Measurements from ENCODE around the gene ERBB4. TPM values are rescaled to one million over a fixed set of nuclear protein-coding genes. Genes with fewer than 3 reads are reported as not detected.

Gene ERBB4
- total RNA-seq, 1 donor from 2014 or later: 2.8 TPM

GRCh38 chr2:212530373-212530772, 8.2 kb downstream of the ERBB4 start:
- TF ChIP-seq, protein P1, sequence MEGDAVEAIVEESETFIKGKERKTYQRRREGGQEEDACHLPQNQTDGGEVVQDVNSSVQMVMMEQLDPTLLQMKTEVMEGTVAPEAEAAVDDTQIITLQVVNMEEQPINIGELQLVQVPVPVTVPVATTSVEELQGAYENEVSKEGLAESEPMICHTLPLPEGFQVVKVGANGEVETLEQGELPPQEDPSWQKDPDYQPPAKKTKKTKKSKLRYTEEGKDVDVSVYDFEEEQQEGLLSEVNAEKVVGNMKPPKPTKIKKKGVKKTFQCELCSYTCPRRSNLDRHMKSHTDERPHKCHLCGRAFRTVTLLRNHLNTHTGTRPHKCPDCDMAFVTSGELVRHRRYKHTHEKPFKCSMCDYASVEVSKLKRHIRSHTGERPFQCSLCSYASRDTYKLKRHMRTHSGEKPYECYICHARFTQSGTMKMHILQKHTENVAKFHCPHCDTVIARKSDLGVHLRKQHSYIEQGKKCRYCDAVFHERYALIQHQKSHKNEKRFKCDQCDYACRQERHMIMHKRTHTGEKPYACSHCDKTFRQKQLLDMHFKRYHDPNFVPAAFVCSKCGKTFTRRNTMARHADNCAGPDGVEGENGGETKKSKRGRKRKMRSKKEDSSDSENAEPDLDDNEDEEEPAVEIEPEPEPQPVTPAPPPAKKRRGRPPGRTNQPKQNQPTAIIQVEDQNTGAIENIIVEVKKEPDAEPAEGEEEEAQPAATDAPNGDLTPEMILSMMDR (IDR thresholded peaks at IDR 0.05): no peak
- H3K27ac Mint-ChIP-seq (ENCODE audit: unreplicated experiment): peak overlapping the region; percentile 5
- DNase-seq (ENCODE audit: extremely low spot score, unreplicated experiment): no peak
- H3K4me1 Mint-ChIP-seq (ENCODE audit: unreplicated experiment): peaks cover 14% of the 10 kb centered on the region
- H3K27me3 Mint-ChIP-seq (ENCODE audit: unreplicated experiment): peaks cover 4% of the 10 kb centered on the region
- H3K9me3 Mint-ChIP-seq (ENCODE audit: unreplicated experiment): no peaks in the 10 kb centered on the region
- no peaks in the 10 kb centered on the region for H3K36me3 Mint-ChIP-seq (ENCODE audit: unreplicated experiment)
- no peak overlapping the region for H3K4me3 Mint-ChIP-seq (ENCODE audit: unreplicated experiment)

- no peaks in the 10 kb centered on the region for H3K9me3 Mint-ChIP-seq (ENCODE audit: unreplicated experiment)
- DNase-seq (ENCODE audit: extremely low spot score, unreplicated experiment): no peak
- no peaks in the 10 kb centered on the region for H3K36me3 Mint-ChIP-seq (ENCODE audit: unreplicated experiment)
- H3K4me1 Mint-ChIP-seq (ENCODE audit: unreplicated experiment): peaks cover 14% of the 10 kb centered on the region
- H3K4me3 Mint-ChIP-seq (ENCODE audit: unreplicated experiment): no peak overlapping the region
- H3K27me3 Mint-ChIP-seq (ENCODE audit: unreplicated experiment): no peaks in the 10 kb centered on the region
- H3K27ac Mint-ChIP-seq (ENCODE audit: unreplicated experiment): no peak overlapping the region
- TF ChIP-seq, protein P1 (IDR thresholded peaks at IDR 0.05): peak; percentile 23
Observed at GRCh38 chr2:212528106-212528856, 10.3 kb downstream of the ERBB4 start.

- Mint-ChIP-seq H3K36me3 (ENCODE audit: unreplicated experiment) (no peaks in the 10 kb centered on the region), H3K27ac (ENCODE audit: unreplicated experiment) (no peak overlapping the region), H3K27me3 (ENCODE audit: unreplicated experiment) (no peaks in the 10 kb centered on the region), H3K4me1 (ENCODE audit: unreplicated experiment) (peaks cover 13% of the 10 kb centered on the region), H3K9me3 (ENCODE audit: unreplicated experiment) (no peaks in the 10 kb centered on the region), H3K4me3 (ENCODE audit: unreplicated experiment) (no peak overlapping the region)
- no peak for DNase-seq (ENCODE audit: extremely low spot score, unreplicated experiment)
- TF ChIP-seq, protein P1 (IDR thresholded peaks at IDR 0.05): no peak
Observed at GRCh38 chr2:212526059-212526458, 12.5 kb downstream of the ERBB4 start.

- TF ChIP-seq, protein P1 (IDR thresholded peaks at IDR 0.05): no peak
- no peaks in the 10 kb centered on the region for H3K27me3 Mint-ChIP-seq (ENCODE audit: unreplicated experiment)
- no peaks in the 10 kb centered on the region for H3K9me3 Mint-ChIP-seq (ENCODE audit: unreplicated experiment)
- no peak for DNase-seq (ENCODE audit: extremely low spot score, unreplicated experiment)
- no peak overlapping the region for H3K4me3 Mint-ChIP-seq (ENCODE audit: unreplicated experiment)
- H3K27ac Mint-ChIP-seq (ENCODE audit: unreplicated experiment): no peak overlapping the region
- no peaks in the 10 kb centered on the region for H3K36me3 Mint-ChIP-seq (ENCODE audit: unreplicated experiment)
- H3K4me1 Mint-ChIP-seq (ENCODE audit: unreplicated experiment): no peaks in the 10 kb centered on the region
Observed at GRCh38 chr2:212523756-212524155, 14.8 kb downstream of the ERBB4 start.

- H3K9me3 Mint-ChIP-seq (ENCODE audit: unreplicated experiment): no peaks in the 10 kb centered on the region
- H3K27me3 Mint-ChIP-seq (ENCODE audit: unreplicated experiment): no peaks in the 10 kb centered on the region
- no peak overlapping the region for H3K27ac Mint-ChIP-seq (ENCODE audit: unreplicated experiment)
- H3K36me3 Mint-ChIP-seq (ENCODE audit: unreplicated experiment): no peaks in the 10 kb centered on the region
- H3K4me3 Mint-ChIP-seq (ENCODE audit: unreplicated experiment): no peak overlapping the region
- peaks cover 13% of the 10 kb centered on the region for H3K4me1 Mint-ChIP-seq (ENCODE audit: unreplicated experiment)
- DNase-seq (ENCODE audit: extremely low spot score, unreplicated experiment): no peak
- TF ChIP-seq, protein P1 (IDR thresholded peaks at IDR 0.05): peak; percentile 61
Observed at GRCh38 chr2:212520340-212520739, 18.3 kb downstream of the ERBB4 start.
